OCI-M2 (cell line): ENCODE data around the gene ZDHHC7.
A peak's percentile ranks its signal among the peaks of the same experiment; 100 is the strongest.

Source experiments
- DNase-seq: peaks from one replicate; lab custom pipeline; 2025; ENCODE audit not compliant: unreplicated experiment; lab: John Stamatoyannopoulos, UW

The ZDHHC7 gene

GRCh38 chr16:84925092-84925772 is 86.1 kb downstream of the ZDHHC7 start:
- DNase-seq = peak; percentile 19

- DNase-seq = no peak
These were observed 86.8 kb downstream of the ZDHHC7 start for GRCh38 chr16:84924331-84925091.
